Spleen (tissue), 7 donors: ENCODE results near the gene FBXW7.

Source experiments
- POLR2A ChIP-seq, 3 donors: fragments of 450-650 bp; IDR thresholded peaks; one replicate each; pipeline ENCODE4 v1.5.1; 2017; ENCODE audit warnings: antibody characterized with exemption in 3 of 3, mild to moderate bottlenecking in 1 of 3
- POLR2AphosphoS5 ChIP-seq, 3 donors: sonication (generic); formaldehyde crosslinking; IDR thresholded peaks; one replicate each; pipeline ENCODE4 v1.5.1; 2017; ENCODE audit warnings: antibody characterized with exemption in 3 of 3
- TF ChIP-seq, protein P1 (sequence below), 11 experiments: fragments of 200-600 bp in 7 of 11; fragments of 450-650 bp in 4 of 11; sonication (generic) in 4 of 11; IDR thresholded peaks in 8 of 11; conservative IDR thresholded peaks in 3 of 11; 1 replicate in 7 of 11; 2 replicates in 4 of 11; pipeline versions ENCODE4 v1.4.0 to v1.8.0; 2016 to 2021; ENCODE audit warnings: antibody characterized with exemption in 11 of 11, inconsistent platforms in 4 of 11, mild to moderate bottlenecking in 1 of 11
- donor health status: DM: no; HTN: no; CAD: no; lungs with moderate emphysema.
- donor health status: DM: no; HTN: no; CAD: no.
- donor health status: DM: no; HTN: no; CAD: no.

DNA sequence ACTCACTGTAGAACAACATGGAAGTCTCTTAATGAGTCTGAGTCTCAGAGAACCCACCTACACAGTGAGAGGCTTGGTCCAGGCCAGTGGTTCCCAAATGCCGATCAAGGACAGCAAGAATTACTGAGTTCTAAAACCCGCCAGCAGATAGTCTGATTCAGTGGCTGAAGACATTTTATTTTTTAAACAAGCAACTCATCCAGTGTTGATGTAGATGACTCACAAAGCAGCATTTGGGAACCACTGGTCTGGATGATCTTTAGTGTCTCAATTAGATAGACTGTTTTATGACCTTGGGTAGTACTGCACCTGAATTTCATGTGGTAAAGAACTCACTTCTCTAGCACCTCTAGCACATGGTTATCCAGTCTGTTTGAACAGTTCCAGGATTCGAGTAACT, 193.6 kb downstream of the FBXW7 start:
- TF ChIP-seq, protein P1, sequence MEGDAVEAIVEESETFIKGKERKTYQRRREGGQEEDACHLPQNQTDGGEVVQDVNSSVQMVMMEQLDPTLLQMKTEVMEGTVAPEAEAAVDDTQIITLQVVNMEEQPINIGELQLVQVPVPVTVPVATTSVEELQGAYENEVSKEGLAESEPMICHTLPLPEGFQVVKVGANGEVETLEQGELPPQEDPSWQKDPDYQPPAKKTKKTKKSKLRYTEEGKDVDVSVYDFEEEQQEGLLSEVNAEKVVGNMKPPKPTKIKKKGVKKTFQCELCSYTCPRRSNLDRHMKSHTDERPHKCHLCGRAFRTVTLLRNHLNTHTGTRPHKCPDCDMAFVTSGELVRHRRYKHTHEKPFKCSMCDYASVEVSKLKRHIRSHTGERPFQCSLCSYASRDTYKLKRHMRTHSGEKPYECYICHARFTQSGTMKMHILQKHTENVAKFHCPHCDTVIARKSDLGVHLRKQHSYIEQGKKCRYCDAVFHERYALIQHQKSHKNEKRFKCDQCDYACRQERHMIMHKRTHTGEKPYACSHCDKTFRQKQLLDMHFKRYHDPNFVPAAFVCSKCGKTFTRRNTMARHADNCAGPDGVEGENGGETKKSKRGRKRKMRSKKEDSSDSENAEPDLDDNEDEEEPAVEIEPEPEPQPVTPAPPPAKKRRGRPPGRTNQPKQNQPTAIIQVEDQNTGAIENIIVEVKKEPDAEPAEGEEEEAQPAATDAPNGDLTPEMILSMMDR (IDR thresholded peaks at IDR 0.05 in 8 of 11, conservative IDR thresholded peaks at IDR 0.05 in 3 of 11): no peak
- TF ChIP-seq POLR2A (IDR thresholded peaks at IDR 0.05) (no peak), POLR2AphosphoS5 (IDR thresholded peaks at IDR 0.05) (no peak)
